ENCODE data around the gene SH3BP2.

DNA sequence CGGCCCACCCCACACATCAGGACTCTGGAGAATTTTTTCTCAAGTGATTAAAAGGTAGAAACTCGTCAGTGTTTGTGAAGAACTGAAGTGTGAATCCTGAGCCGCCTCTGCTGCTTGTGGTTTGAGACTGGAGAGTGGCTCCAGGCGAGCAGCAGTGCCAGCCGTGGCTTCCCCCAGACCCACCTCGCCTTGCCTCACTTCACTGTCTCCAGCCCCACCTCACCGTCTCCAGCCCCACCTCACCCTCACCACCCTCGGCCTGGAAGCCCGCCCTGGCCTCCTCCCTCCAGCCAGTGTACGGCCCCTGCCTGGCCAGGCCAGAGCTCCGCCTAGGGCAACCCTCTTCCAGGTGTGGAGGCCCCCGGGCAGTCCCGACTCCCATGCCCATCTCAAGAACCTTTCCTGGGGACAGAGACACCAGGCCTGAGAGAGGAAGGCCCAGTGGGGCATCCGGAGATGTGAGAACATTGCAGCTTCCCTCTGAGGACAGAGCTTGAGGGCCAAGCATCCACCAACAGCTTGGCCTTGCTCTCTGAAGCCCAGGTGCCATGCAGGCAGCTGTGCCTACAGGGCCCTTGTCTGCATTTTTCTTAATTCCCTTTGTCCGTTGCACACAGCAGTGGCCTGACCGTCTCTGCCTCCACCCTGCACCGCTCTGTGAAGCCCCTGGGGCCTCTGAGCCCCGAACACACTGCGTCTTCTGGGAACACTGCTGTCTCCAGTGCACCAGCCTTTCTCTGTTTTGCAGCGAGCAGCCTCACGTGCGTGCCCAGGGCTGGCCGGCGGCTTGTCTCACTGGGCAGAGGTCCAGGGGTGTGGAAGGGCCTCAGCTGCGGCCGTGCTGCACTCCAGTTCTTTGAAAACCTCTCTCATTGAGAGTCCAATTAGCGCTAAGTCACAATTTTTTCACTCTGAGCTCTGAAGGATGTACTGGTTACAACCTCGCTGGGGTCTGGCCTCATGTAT lies 13.8 kb downstream of the SH3BP2 start:
- TF ChIP-seq, protein P1, sequence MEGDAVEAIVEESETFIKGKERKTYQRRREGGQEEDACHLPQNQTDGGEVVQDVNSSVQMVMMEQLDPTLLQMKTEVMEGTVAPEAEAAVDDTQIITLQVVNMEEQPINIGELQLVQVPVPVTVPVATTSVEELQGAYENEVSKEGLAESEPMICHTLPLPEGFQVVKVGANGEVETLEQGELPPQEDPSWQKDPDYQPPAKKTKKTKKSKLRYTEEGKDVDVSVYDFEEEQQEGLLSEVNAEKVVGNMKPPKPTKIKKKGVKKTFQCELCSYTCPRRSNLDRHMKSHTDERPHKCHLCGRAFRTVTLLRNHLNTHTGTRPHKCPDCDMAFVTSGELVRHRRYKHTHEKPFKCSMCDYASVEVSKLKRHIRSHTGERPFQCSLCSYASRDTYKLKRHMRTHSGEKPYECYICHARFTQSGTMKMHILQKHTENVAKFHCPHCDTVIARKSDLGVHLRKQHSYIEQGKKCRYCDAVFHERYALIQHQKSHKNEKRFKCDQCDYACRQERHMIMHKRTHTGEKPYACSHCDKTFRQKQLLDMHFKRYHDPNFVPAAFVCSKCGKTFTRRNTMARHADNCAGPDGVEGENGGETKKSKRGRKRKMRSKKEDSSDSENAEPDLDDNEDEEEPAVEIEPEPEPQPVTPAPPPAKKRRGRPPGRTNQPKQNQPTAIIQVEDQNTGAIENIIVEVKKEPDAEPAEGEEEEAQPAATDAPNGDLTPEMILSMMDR (IDR thresholded peaks at IDR 0.05): no peak
- TF ChIP-seq POLR2A (IDR thresholded peaks at IDR 0.05): no peak
